Esophagus squamous epithelium (tissue), 4 donors: ENCODE data around the gene ESYT1.

ENCODE experiments used
- POLR2A ChIP-seq, 4 donors: fragments of 450-650 bp; IDR thresholded peaks; one replicate each; pipeline ENCODE4 v1.6.1; 2017; ENCODE audit warnings: antibody characterized with exemption in 4 of 4, mild to moderate bottlenecking in 4 of 4, moderate library complexity in 3 of 4
- TF ChIP-seq, protein P1 (sequence below), 6 experiments: fragments of 450-650 bp in 4 of 6; fragments of 200-600 bp in 2 of 6; sonication (generic) in 2 of 6; IDR thresholded peaks; one replicate each; pipeline ENCODE4 v1.5.1; 2016 to 2019; ENCODE audit warnings: antibody characterized with exemption in 6 of 6, mild to moderate bottlenecking in 4 of 6, moderate library complexity in 4 of 6

DNA sequence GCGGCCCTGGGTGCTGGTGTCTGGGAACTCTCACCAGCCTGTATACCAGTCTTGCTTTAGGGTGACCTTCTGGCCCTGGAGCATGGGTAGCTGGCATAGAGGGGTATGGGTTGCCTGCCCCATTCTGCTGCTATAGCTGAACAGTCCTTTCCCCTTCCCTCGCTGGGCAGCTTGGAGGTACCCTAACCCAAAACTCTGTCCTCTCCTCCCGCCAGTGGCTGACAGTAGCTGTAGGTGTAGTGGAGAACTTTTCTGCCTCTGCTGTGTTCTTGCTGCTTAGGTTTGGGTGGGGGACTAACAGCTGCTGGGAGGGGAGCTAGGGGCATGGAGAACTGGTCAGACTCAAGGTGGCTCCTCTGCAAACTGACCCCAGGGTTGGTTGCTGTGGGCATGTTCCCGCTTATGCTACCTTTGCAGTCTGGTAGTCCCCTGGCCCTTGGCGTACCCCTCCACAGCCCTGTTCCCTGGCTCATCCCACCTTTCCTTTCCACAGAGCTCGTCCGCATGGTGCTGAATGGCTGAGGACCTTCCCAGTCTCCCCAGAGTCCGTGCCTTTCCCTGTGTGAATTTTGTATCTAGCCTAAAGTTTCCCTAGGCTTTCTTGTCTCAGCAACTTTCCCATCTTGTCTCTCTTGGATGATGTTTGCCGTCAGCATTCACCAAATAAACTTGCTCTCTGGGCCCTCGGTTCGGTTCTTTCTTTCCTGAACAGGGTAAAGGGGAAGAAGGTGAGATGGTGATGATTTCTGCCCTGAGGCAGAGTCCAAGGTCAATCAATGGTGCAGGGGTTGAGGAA is 33.0 kb downstream of the ESYT1 start:
- TF ChIP-seq, protein P1, sequence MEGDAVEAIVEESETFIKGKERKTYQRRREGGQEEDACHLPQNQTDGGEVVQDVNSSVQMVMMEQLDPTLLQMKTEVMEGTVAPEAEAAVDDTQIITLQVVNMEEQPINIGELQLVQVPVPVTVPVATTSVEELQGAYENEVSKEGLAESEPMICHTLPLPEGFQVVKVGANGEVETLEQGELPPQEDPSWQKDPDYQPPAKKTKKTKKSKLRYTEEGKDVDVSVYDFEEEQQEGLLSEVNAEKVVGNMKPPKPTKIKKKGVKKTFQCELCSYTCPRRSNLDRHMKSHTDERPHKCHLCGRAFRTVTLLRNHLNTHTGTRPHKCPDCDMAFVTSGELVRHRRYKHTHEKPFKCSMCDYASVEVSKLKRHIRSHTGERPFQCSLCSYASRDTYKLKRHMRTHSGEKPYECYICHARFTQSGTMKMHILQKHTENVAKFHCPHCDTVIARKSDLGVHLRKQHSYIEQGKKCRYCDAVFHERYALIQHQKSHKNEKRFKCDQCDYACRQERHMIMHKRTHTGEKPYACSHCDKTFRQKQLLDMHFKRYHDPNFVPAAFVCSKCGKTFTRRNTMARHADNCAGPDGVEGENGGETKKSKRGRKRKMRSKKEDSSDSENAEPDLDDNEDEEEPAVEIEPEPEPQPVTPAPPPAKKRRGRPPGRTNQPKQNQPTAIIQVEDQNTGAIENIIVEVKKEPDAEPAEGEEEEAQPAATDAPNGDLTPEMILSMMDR (IDR thresholded peaks at IDR 0.05), result no peak
- TF ChIP-seq POLR2A (IDR thresholded peaks at IDR 0.05), result no peak
